GM12878 (cell line): ENCODE measurements around the gene NUDT22. TPM values are rescaled to one million over a fixed set of nuclear protein-coding genes. Genes with fewer than 3 reads are reported as not detected.

Experiments
- ATAC-seq: fragments of 200-7000 bp; cut with Tn5 transposase; 3 replicates; pipeline ENCODE4 v1.9.1; 2020; ENCODE audit warnings: mild to moderate bottlenecking, moderate library complexity
- BruUV-seq: library from RNA; stranded (reverse); fragments of 400-500 nt; replicated peaks from 2 replicates; lab custom pipeline; 2021; lab: Mats Ljungman, UMichigan
- CTCF ChIA-PET: fragments of 300-600 bp; sonication (Branson Sonifier 250); formaldehyde crosslinking; extraction: SDS; loops from one replicate; lab custom pipeline; 2021; ENCODE audit warnings: inconsistent platforms; lab: Yijun Ruan, JAX
- POLR2A ChIA-PET: fragments of 350-600 bp; formaldehyde crosslinking; extraction: SDS; loops from one replicate; lab custom pipeline; 2021; ENCODE audit warnings: inconsistent platforms; lab: Charles Lee
- RAD21 ChIA-PET: fragments of 300-600 bp; sonication (Branson Sonifier 250); formaldehyde crosslinking; loops from one replicate; lab custom pipeline; 2023; ENCODE audit warnings: antibody characterized with exemption; ENCODE audit not compliant: unreplicated experiment; lab: Charles Lee
- SMC1A ChIA-PET: fragments of 300-600 bp; sonication (Branson Sonifier 250); formaldehyde crosslinking; loops from one replicate; lab custom pipeline; 2023; ENCODE audit not compliant: unreplicated experiment, uncharacterized antibody; lab: Charles Lee
- DNase-seq: peaks from one replicate; pipeline ENCODE4 v3.0.0-alpha.2; 2011; ENCODE audit warnings: low read depth, low spot score
- FAIRE-seq: peaks from 3 replicates; lab custom pipeline; 2011; peaks lifted over from hg19 to GRCh38; lab: Jason Lieb, UNC
- H2AFZ ChIP-seq: 2 replicates; pipeline ENCODE4 v1.6.0; 2011; ENCODE audit warnings: low read depth, low read length, control low read depth; ENCODE audit not compliant: control insufficient read depth
- H3K27ac ChIP-seq: 2 replicates; pipeline ENCODE4 v1.5.1; 2011; ENCODE audit warnings: control low read depth; ENCODE audit not compliant: control insufficient read depth, insufficient read depth
- H3K27me3 ChIP-seq, 2 experiments: replicated peaks in 1 of 2; 2 replicates each; pipeline versions ENCODE4 v1.6.0 to v1.6.1; 2011; ENCODE audit warnings: low read length in 1 of 2; ENCODE audit not compliant: control insufficient read depth in 2 of 2, insufficient read depth in 2 of 2
- H3K36me3 ChIP-seq, 2 experiments: 2 replicates each; pipeline ENCODE4 v1.5.1; 2011; ENCODE audit warnings: low read length in 1 of 2; ENCODE audit not compliant: control insufficient read depth in 2 of 2, insufficient read depth in 2 of 2
- H3K4me1 ChIP-seq: 2 replicates; pipeline ENCODE4 v1.6.1; 2011; ENCODE audit warnings: mild to moderate bottlenecking, low read length, moderate library complexity, mixed read lengths; ENCODE audit not compliant: control insufficient read depth, insufficient read depth
- H3K4me2 ChIP-seq: 2 replicates; pipeline ENCODE4 v1.6.0; 2011; ENCODE audit warnings: control low read depth; ENCODE audit not compliant: control insufficient read depth, insufficient read depth
- H3K4me3 ChIP-seq: fragments of 200-600 bp; sonication (generic); 2 replicates; pipeline ENCODE4 v1.5.1; 2016
- H3K79me2 ChIP-seq: 2 replicates; pipeline ENCODE4 v1.6.0; 2011; ENCODE audit warnings: low read length; ENCODE audit not compliant: control insufficient read depth, insufficient read depth
- H3K9ac ChIP-seq: 2 replicates; pipeline ENCODE4 v1.8.0; 2011; ENCODE audit warnings: low read length, control low read depth, mixed read lengths; ENCODE audit not compliant: control insufficient read depth, insufficient read depth
- H3K9me3 ChIP-seq: replicated peaks from 3 replicates; pipeline ENCODE4 v1.5.1; 2011; ENCODE audit warnings: mild to moderate bottlenecking, low read length; ENCODE audit not compliant: control insufficient read depth, insufficient read depth
- H4K20me1 ChIP-seq: 2 replicates; pipeline ENCODE4 v1.6.0; 2011; ENCODE audit not compliant: control insufficient read depth, insufficient read depth
- ATF7 ChIP-seq: fragments of 450-650 bp; IDR thresholded peaks from 2 replicates; pipeline ENCODE4 v1.6.1; 2016; ENCODE audit warnings: low read depth, mild to moderate bottlenecking
- EP300 ChIP-seq, 2 experiments: fragments of 150-350 bp in 1 of 2; IDR thresholded peaks; 2 replicates each; pipeline ENCODE4 v1.6.1; 2011 to 2012; ENCODE audit warnings: low read depth in 2 of 2, low read length in 2 of 2, borderline replicate concordance in 1 of 2, improper control_type of control experiment in 1 of 2, inconsistent platforms in 1 of 2; ENCODE audit not compliant: control insufficient read depth in 1 of 2
- EZH2 ChIP-seq: IDR thresholded peaks from 2 replicates; pipeline ENCODE4 v1.6.1; 2012; ENCODE audit warnings: low read depth, mild to moderate bottlenecking, control low read depth, inconsistent platforms, low read length, borderline replicate concordance; ENCODE audit not compliant: control insufficient read depth
- FOS ChIP-seq: IDR thresholded peaks from 3 replicates; pipeline ENCODE4 v1.6.1; 2011; ENCODE audit warnings: borderline replicate concordance; ENCODE audit not compliant: insufficient read length; ENCODE audit errors: extremely low read depth
- HDAC2 ChIP-seq: fragments of 200-600 bp; sonication (generic); IDR thresholded peaks from 2 replicates; pipeline ENCODE4 v1.6.1; 2017
- IKZF2 ChIP-seq, 2 experiments: fragments of 450-650 bp; IDR thresholded peaks; 2 replicates each; pipeline ENCODE4 v1.6.1; 2017; ENCODE audit warnings: mild to moderate bottlenecking in 2 of 2, moderate library complexity in 2 of 2
- KAT2A ChIP-seq: conservative IDR thresholded peaks from 2 replicates; pipeline ENCODE4 v1.6.1; 2011; ENCODE audit warnings: low read depth, low read length; ENCODE audit not compliant: control insufficient read depth
- MLLT1 ChIP-seq: fragments of 450-650 bp; IDR thresholded peaks from 2 replicates; pipeline ENCODE4 v1.6.1; 2016; ENCODE audit warnings: mild to moderate bottlenecking
- MTA2 ChIP-seq: fragments of 450-650 bp; IDR thresholded peaks from 2 replicates; pipeline ENCODE4 v1.6.1; 2016; ENCODE audit warnings: low read depth, mild to moderate bottlenecking, moderate library complexity
- SPI1 ChIP-seq: IDR thresholded peaks from 2 replicates; pipeline ENCODE4 v1.6.1; 2011; ENCODE audit warnings: low read depth, mild to moderate bottlenecking, low read length, moderate library complexity, borderline replicate concordance; ENCODE audit not compliant: insufficient read depth
- SUPT20H ChIP-seq: IDR thresholded peaks from 2 replicates; pipeline ENCODE4 v1.6.1; 2011; ENCODE audit warnings: low read depth, mild to moderate bottlenecking, low read length, moderate library complexity, borderline replicate concordance; ENCODE audit not compliant: control insufficient read depth
- ZBTB40 ChIP-seq: fragments of 450-650 bp; IDR thresholded peaks from 2 replicates; pipeline ENCODE4 v1.6.1; 2016; ENCODE audit warnings: mild to moderate bottlenecking, moderate library complexity, borderline replicate concordance
- ZZZ3 ChIP-seq: IDR thresholded peaks from 2 replicates; pipeline ENCODE4 v1.6.1; 2011; ENCODE audit warnings: low read depth; ENCODE audit not compliant: control insufficient read depth, insufficient read length
- WGBS: methylation state at CpG from one replicate; pipeline ENCODE4 v1.1.6; 2016; ENCODE audit warnings: low lambda C conversion rate; ENCODE audit not compliant: insufficient replicate concordance, insufficient coverage; ENCODE audit errors: missing lambda C conversion rate; 5-methylcytosine and 5-hydroxymethylcytosine counted together
- in situ Hi-C: fragments of 300-500 bp; cut with MboI; formaldehyde crosslinking; loops from 9 replicates; pipeline ENCODE4 v1.14.3; 2018; ENCODE audit warnings: mixed read lengths
- intact Hi-C: fragments of 100-400 bp; cut with micrococcal nuclease; formaldehyde crosslinking; loops from one replicate; pipeline ENCODE4 v1.14.2; 2022; ENCODE audit not compliant: unreplicated experiment
- polyA plus RNA-seq, 11 experiments: library from polyadenylated mRNA; depleted of rRNA in 4 of 11; unstranded in 6 of 11; stranded (reverse) in 5 of 11; fragments of >200 nt; fragmentation: Nextera tagmentation in 4 of 11; fragmentation: Illumina TruSeq in 1 of 11; extraction: Ambion mirVana in 4 of 11; extraction: Trizol in 1 of 11; gene quantifications; 1 replicate in 1 of 11; 2 replicates in 10 of 11; pipeline versions ENCODE4 v1.2.1 to v1.2.3, GENCODE V29; 2011 to 2016; ENCODE audit warnings: inconsistent platforms in 2 of 11, missing spikeins in 2 of 11, low read depth in 1 of 11
- total RNA-seq, 4 experiments: library from RNA; depleted of rRNA in 3 of 4; stranded (reverse); fragments of >200 nt in 3 of 4; fragmentation: Illumina TruSeq in 1 of 4; extraction: Trizol in 1 of 4; gene quantifications; 2 replicates each; pipeline versions ENCODE4 v1.2.1 to v1.2.3, GENCODE V29; 2013 to 2021

Gene NUDT22
- total and polyA plus RNA-seq, 10 of the 15 experiments (the other 5 are each of a cell fraction or from before 2014, with no cell fraction given) = 6.7 to 115 (median 64.7) TPM

GRCh38 chr11:64231546-64231945 lies 5.5 kb downstream of the NUDT22 start:
- Histone ChIP-seq H3K9ac (no peak overlapping the region; the same call in 1 of the 2 replicates), H3K9me3 (no peaks in the 10 kb centered on the region), H4K20me1 (no peaks in the 10 kb centered on the region), H3K4me2 (0 out of 2 replicates have a peak overlapping the region, but pooled peaks have one; percentile 13), H3K4me3 (no peak overlapping the region; the same call in 1 of the 2 replicates), H3K27me3 (no peaks in the 10 kb centered on the region), H3K27ac (no peak overlapping the region; the same call in 1 of the 2 replicates), H3K4me1 (peaks cover 41% of the 10 kb centered on the region), H3K79me2 (peaks cover 32% of the 10 kb centered on the region), H2AFZ (no peak overlapping the region), H3K36me3 (no peaks in the 10 kb centered on the region)
- intact Hi-C loops (no loop called here), in situ Hi-C loops (loop anchor here (25.0 kb wide), 1 partner anchor 1631 kb away; the partner anchor contains the start of genes CFL1, EFEMP2 and MUS81)
- RAD21 ChIA-PET = no interaction called here
- TF ChIP-seq IKZF2 (IDR thresholded peaks at IDR 0.05) (no peak), HDAC2 (no peak), SUPT20H (no peak), ATF7 (no peak), ZBTB40 (no peak), KAT2A (no peak), MLLT1 (no peak), EP300 (IDR thresholded peaks at IDR 0.05; ENCODE audit: borderline replicate concordance in 1 of 2, control insufficient read depth in 1 of 2, low read depth in 2 of 2, low read length in 2 of 2) (no peak), FOS (no peak), SPI1 (no peak), EZH2 (no peak), ZZZ3 (no peak), MTA2 (no peak)
- FAIRE-seq (no peak), DNase-seq (no peak), ATAC-seq (no peak)
- no TSS peak for BruUV-seq
- SMC1A ChIA-PET = no interaction called here
- 75% methylated on average over 7 of the region's 7 CpGs for WGBS
- POLR2A ChIA-PET = interaction anchor here (0.6 to 9.7 kb wide), 8 partner anchors 8 to 255 kb away, joined by 3 to 77 read pairs (median 6); partner anchors contain the start of genes FERMT3, FKBP2 and PPP1R14B
- CTCF ChIA-PET = interaction anchor here (0.9 to 2.9 kb wide), 2 partner anchors 25 to 124 kb away, joined by 3 to 18 read pairs; partner anchors contain the start of gene FERMT3
